Measurements from ENCODE around the gene SREK1IP1.

DNA sequence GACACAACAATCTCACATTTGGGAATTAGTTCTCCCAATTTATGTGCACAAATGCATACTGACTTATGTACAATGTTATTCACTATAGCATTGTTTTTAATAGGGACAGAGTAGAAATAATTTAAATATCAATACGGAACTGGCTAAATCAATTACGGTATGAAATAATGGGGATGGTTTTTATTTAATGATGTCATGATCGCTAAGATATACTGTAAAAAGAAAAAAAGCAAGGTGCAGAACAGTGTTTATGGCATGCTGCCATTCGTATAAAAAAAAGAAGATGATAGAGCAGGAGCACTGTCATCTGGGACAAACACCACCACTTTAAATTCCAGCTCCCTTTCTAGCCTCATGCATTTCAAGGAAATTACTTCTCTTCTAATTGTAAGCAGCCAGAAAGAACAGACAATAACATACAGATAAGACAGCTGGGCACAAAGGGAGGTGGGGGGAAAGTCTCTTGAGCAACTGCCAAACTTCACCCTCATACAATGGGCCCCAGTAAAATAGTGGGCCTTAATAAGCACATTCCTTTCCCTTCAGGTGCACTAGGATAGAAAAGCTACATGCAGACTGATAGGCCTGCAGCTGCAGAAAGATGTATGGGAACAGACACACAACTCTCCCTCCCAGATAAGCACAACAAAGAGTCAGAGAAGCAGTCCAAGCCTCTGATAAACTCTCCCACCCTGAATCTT lies 8.4 kb downstream of the SREK1IP1 start:
- TF ChIP-seq EZH2 (IDR thresholded peaks at IDR 0.05; ENCODE audit: insufficient read depth, poor library complexity, severe bottlenecking) (no peak), EZH2phosphoT487 (IDR thresholded peaks at IDR 0.05; ENCODE audit: insufficient read depth, low read depth) (no peak)
